Measurements from ENCODE around the gene UQCR10. TPM values are rescaled to one million over a fixed set of nuclear protein-coding genes. Genes with fewer than 3 reads are reported as not detected.

Gene UQCR10
- total RNA-seq, 3 donors from 2014 or later (not counting 1 experiment from before 2014, with no cell fraction given) = 33.6 to 40.8 (median 35.4) TPM

DNA sequence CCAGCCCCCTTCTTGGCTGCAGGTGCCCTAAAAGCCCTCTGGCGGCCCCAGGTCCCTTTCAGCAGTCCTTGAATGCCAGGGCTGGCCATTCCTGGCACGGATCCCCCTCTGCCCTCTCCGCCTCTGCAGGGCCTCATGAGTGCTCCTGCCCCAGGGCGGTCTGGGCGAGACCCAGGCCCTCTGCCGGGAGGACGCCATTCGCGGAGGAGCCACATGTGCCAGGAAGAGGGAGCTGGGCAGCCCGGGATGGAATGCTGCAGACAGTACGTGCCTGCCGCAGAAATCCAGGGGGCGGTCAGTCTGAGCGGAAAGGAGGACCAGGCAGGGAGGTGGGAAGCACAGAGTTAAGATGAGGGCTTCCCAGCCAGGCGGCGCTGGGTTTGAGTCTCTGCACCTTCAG is 44.6 kb upstream of the UQCR10 start:
- no peak overlapping the region for H3K4me3 ChIP-seq (ENCODE audit: low read length)
- intact Hi-C loops (cut with micrococcal nuclease) = no loop called here
- H3K27me3 ChIP-seq (ENCODE audit: control insufficient read depth, insufficient read depth, low read length) = peaks cover 20% of the 10 kb centered on the region
- no peaks in the 10 kb centered on the region for H3K36me3 Mint-ChIP-seq
- no peaks in the 10 kb centered on the region for H3K9me3 Mint-ChIP-seq
- H3K27ac Mint-ChIP-seq = no peak overlapping the region
- no peak for DNase-seq
- H3K4me1 Mint-ChIP-seq = peaks cover 0 to 5% of the 10 kb centered on the region in 2 donors
- no peaks in the 10 kb centered on the region for H3K9me3 ChIP-seq (ENCODE audit: control insufficient read depth, insufficient read depth, low read length)
- H3K36me3 ChIP-seq (ENCODE audit: control insufficient read depth, insufficient read depth, low read length) = no peaks in the 10 kb centered on the region
- no peak for TF ChIP-seq CTCF (IDR thresholded peaks at IDR 0.05)
- ATAC-seq = no peak
- H3K27me3 Mint-ChIP-seq (ENCODE audit: low read depth in 2 of 2) = peaks cover 15 to 25% of the 10 kb centered on the region in 2 donors
- no peak overlapping the region for H3K4me3 Mint-ChIP-seq
- WGBS (ENCODE audit: insufficient coverage) = 88% methylated on average over 16 of the region's 16 CpGs
- no peak overlapping the region for H3K27ac ChIP-seq (ENCODE audit: low read length)
- H3K4me1 ChIP-seq (ENCODE audit: control insufficient read depth, insufficient read depth, low read length) = peaks cover 3% of the 10 kb centered on the region

GRCh38 chr22:29723766-29724165 is 43.4 kb upstream of the UQCR10 start:
- Histone ChIP-seq H3K4me1 (ENCODE audit: control insufficient read depth, insufficient read depth, low read length) (peaks cover 3% of the 10 kb centered on the region), H3K36me3 (ENCODE audit: control insufficient read depth, insufficient read depth, low read length) (no peaks in the 10 kb centered on the region), H3K4me3 (ENCODE audit: low read length) (no peak overlapping the region), H3K27ac (ENCODE audit: low read length) (no peak overlapping the region), H3K27me3 (ENCODE audit: control insufficient read depth, insufficient read depth, low read length) (peaks cover 11% of the 10 kb centered on the region), H3K9me3 (ENCODE audit: control insufficient read depth, insufficient read depth, low read length) (no peaks in the 10 kb centered on the region)
- Mint-ChIP-seq H3K4me3 (no peak overlapping the region), H3K9me3 (no peaks in the 10 kb centered on the region), H3K27ac (no peak overlapping the region), H3K36me3 (no peaks in the 10 kb centered on the region), H3K27me3 (ENCODE audit: low read depth in 2 of 2) (peaks cover 6 to 18% of the 10 kb centered on the region in 2 donors), H3K4me1 (peaks cover 0 to 5% of the 10 kb centered on the region in 2 donors)
- ATAC-seq (no peak), DNase-seq (no peak)
- intact Hi-C loops (cut with micrococcal nuclease) = no loop called here
- 86% methylated on average over 10 of the region's 10 CpGs for WGBS (ENCODE audit: insufficient coverage)
- TF ChIP-seq CTCF (IDR thresholded peaks at IDR 0.05) = no peak

- Mint-ChIP-seq H3K27me3 (ENCODE audit: low read depth in 2 of 2) (peaks cover 0 to 9% of the 10 kb centered on the region in 2 donors), H3K9me3 (no peaks in the 10 kb centered on the region), H3K4me1 (no peaks in the 10 kb centered on the region), H3K4me3 (no peak overlapping the region), H3K27ac (no peak overlapping the region), H3K36me3 (no peaks in the 10 kb centered on the region)
- intact Hi-C loops (cut with micrococcal nuclease) = no loop called here
- ATAC-seq (no peak), DNase-seq (no peak)
- Histone ChIP-seq H3K27ac (ENCODE audit: low read length) (no peak overlapping the region), H3K4me3 (ENCODE audit: low read length) (no peak overlapping the region), H3K27me3 (ENCODE audit: control insufficient read depth, insufficient read depth, low read length) (peaks cover 3% of the 10 kb centered on the region), H3K4me1 (ENCODE audit: control insufficient read depth, insufficient read depth, low read length) (no peaks in the 10 kb centered on the region), H3K36me3 (ENCODE audit: control insufficient read depth, insufficient read depth, low read length) (no peaks in the 10 kb centered on the region), H3K9me3 (ENCODE audit: control insufficient read depth, insufficient read depth, low read length) (no peaks in the 10 kb centered on the region)
- WGBS (ENCODE audit: insufficient coverage) = 65% methylated on average over 6 of the region's 8 CpGs
- TF ChIP-seq CTCF (IDR thresholded peaks at IDR 0.05) = no peak
Measured at GRCh38 chr22:29724843-29725242, 42.3 kb upstream of the UQCR10 start.

DNA sequence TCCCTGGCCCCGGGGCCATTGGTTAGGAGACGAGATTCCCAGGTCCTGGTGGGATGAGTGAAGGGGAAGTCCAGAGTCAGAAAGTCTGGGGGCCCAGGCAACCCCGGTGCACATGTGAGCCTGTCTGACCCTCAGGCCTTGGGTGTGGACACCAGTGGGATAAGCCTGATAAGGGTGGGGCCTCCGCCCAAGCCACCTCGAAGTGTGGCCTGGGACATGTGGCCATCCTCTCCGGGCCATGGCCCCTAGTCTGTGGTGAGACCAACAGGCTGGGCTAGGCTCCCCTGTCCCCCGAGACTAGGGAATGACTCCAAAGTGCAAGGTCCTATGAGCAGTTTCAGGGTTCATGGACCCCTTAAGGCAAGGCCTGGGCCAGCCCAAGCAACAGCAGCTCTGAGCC is 41.1 kb upstream of the UQCR10 start:
- no peaks in the 10 kb centered on the region for H3K9me3 ChIP-seq (ENCODE audit: control insufficient read depth, insufficient read depth, low read length)
- 82% methylated on average over 7 of the region's 7 CpGs for WGBS (ENCODE audit: insufficient coverage)
- H3K9me3 Mint-ChIP-seq = no peaks in the 10 kb centered on the region
- H3K36me3 Mint-ChIP-seq = no peaks in the 10 kb centered on the region
- H3K27ac ChIP-seq (ENCODE audit: low read length) = no peak overlapping the region
- peaks cover 0 to 9% of the 10 kb centered on the region in 2 donors for H3K27me3 Mint-ChIP-seq (ENCODE audit: low read depth in 2 of 2)
- TF ChIP-seq CTCF (IDR thresholded peaks at IDR 0.05) = no peak
- peaks cover 3% of the 10 kb centered on the region for H3K27me3 ChIP-seq (ENCODE audit: control insufficient read depth, insufficient read depth, low read length)
- no peak overlapping the region for H3K4me3 Mint-ChIP-seq
- no peak overlapping the region for H3K27ac Mint-ChIP-seq
- no peak for DNase-seq
- ATAC-seq = no peak
- intact Hi-C loops (cut with micrococcal nuclease) = no loop called here
- H3K4me3 ChIP-seq (ENCODE audit: low read length) = no peak overlapping the region
- H3K36me3 ChIP-seq (ENCODE audit: control insufficient read depth, insufficient read depth, low read length) = peaks cover 7% of the 10 kb centered on the region
- no peaks in the 10 kb centered on the region for H3K4me1 Mint-ChIP-seq
- no peaks in the 10 kb centered on the region for H3K4me1 ChIP-seq (ENCODE audit: control insufficient read depth, insufficient read depth, low read length)
